Osteoblast (primary cell): ENCODE measurements around the gene SLC30A2. TPM values are rescaled to one million over a fixed set of nuclear protein-coding genes. Genes with fewer than 3 reads are reported as not detected.
A peak's percentile ranks its signal among the peaks of the same experiment; 100 is the strongest.

Experiments used
- DNase-seq: peaks from one replicate; pipeline ENCODE4 v3.0.0; 2011; ENCODE audit warnings: low spot score, mixed read lengths; ENCODE audit not compliant: insufficient read length; ENCODE audit errors: missing footprints
- H2AFZ ChIP-seq: 2 replicates; pipeline ENCODE4 v1.6.0; 2011; ENCODE audit warnings: mild to moderate bottlenecking, low read length
- H3K27ac ChIP-seq: 2 replicates; pipeline ENCODE4 v1.5.1; 2011; ENCODE audit warnings: mild to moderate bottlenecking, low read depth, low read length, moderate library complexity
- H3K27me3 ChIP-seq: 2 replicates; pipeline ENCODE4 v1.6.0; 2012; ENCODE audit warnings: mild to moderate bottlenecking, control low read depth, inconsistent platforms, low read length, moderate library complexity; ENCODE audit not compliant: insufficient read depth
- H3K36me3 ChIP-seq: 2 replicates; pipeline ENCODE4 v1.5.1; 2011; ENCODE audit warnings: mild to moderate bottlenecking, low read length, control low read depth, moderate library complexity; ENCODE audit not compliant: insufficient read depth
- H3K4me1 ChIP-seq: 2 replicates; pipeline ENCODE4 v1.5.1; 2011; ENCODE audit warnings: mild to moderate bottlenecking, low read length, control low read depth, moderate library complexity; ENCODE audit not compliant: insufficient read depth
- H3K4me2 ChIP-seq: 2 replicates; pipeline ENCODE4 v1.6.0; 2011; ENCODE audit warnings: mild to moderate bottlenecking, low read length; ENCODE audit not compliant: insufficient read depth
- H3K4me3 ChIP-seq: fragments of 200-600 bp; sonication (generic); 3 replicates; pipeline ENCODE4 v1.5.1; 2012; ENCODE audit warnings: mild to moderate bottlenecking, low read length, inconsistent platforms; ENCODE audit not compliant: insufficient read depth
- H3K79me2 ChIP-seq: 2 replicates; pipeline ENCODE4 v1.6.0; 2012; ENCODE audit warnings: mild to moderate bottlenecking, low read length, control low read depth, inconsistent platforms; ENCODE audit not compliant: insufficient read depth
- H3K9me3 ChIP-seq: 2 replicates; pipeline ENCODE4 v1.5.1; 2011; ENCODE audit warnings: low read depth, low read length, control low read depth
- H4K20me1 ChIP-seq: 2 replicates; pipeline ENCODE4 v1.6.0; 2012; ENCODE audit warnings: mild to moderate bottlenecking, low read length, control low read depth; ENCODE audit not compliant: insufficient read depth
- total RNA-seq: library from RNA; depleted of rRNA; stranded (reverse); fragments of >200 nt; gene quantifications from 2 replicates; pipeline ENCODE4 v1.2.3, GENCODE V29; 2012
- TF ChIP-seq, protein P1 (sequence below): IDR thresholded peaks from 2 replicates; pipeline ENCODE4 v1.5.1; 2011; ENCODE audit warnings: mild to moderate bottlenecking, low read depth, low read length, moderate library complexity; ENCODE audit errors: extremely low read depth

The SLC30A2 gene
- total RNA-seq, 1 donor, result not detected

DNA sequence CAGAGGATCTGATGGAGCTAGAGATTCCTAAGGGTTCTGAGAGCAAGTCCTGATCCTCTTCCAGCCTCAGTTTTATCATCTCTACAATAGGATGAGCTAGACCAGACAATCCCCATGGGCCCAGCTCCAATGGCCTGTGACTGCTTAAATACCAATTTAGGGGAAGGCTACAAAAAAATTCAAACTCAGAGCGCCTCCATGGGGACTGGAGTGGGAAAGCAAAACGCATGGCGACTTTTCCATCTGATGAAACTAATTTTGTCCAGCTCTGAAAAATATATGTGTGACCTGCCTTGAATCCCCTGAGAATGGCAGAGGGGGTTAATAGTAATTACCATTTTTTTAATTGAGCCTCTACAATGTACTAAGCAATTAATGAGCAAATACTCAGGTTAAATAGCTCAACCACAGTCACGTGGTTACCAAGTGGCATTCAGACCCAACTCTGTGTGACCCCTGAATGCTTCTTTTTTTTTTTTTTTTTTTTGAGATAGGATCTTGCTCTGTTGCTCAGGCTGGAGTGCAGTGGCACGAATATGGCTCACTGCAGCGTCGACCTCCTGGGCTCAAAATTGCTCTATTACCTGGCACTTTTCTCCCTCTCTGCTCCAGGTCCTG is 15.9 kb downstream of the SLC30A2 start:
- H3K36me3 ChIP-seq, result peaks cover 5% of the 10 kb centered on the region
- H3K27me3 ChIP-seq, result no peaks in the 10 kb centered on the region
- peaks cover 21% of the 10 kb centered on the region for H3K4me1 ChIP-seq
- TF ChIP-seq, protein P1, sequence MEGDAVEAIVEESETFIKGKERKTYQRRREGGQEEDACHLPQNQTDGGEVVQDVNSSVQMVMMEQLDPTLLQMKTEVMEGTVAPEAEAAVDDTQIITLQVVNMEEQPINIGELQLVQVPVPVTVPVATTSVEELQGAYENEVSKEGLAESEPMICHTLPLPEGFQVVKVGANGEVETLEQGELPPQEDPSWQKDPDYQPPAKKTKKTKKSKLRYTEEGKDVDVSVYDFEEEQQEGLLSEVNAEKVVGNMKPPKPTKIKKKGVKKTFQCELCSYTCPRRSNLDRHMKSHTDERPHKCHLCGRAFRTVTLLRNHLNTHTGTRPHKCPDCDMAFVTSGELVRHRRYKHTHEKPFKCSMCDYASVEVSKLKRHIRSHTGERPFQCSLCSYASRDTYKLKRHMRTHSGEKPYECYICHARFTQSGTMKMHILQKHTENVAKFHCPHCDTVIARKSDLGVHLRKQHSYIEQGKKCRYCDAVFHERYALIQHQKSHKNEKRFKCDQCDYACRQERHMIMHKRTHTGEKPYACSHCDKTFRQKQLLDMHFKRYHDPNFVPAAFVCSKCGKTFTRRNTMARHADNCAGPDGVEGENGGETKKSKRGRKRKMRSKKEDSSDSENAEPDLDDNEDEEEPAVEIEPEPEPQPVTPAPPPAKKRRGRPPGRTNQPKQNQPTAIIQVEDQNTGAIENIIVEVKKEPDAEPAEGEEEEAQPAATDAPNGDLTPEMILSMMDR, result no peak
- H4K20me1 ChIP-seq, result no peaks in the 10 kb centered on the region
- no peak overlapping the region for H2AFZ ChIP-seq
- no peak overlapping the region for H3K27ac ChIP-seq
- H3K4me2 ChIP-seq, result no peak overlapping the region
- no peak overlapping the region for H3K4me3 ChIP-seq
- peak; percentile 42 for DNase-seq
- H3K9me3 ChIP-seq, result no peaks in the 10 kb centered on the region
- H3K79me2 ChIP-seq, result no peaks in the 10 kb centered on the region

DNA sequence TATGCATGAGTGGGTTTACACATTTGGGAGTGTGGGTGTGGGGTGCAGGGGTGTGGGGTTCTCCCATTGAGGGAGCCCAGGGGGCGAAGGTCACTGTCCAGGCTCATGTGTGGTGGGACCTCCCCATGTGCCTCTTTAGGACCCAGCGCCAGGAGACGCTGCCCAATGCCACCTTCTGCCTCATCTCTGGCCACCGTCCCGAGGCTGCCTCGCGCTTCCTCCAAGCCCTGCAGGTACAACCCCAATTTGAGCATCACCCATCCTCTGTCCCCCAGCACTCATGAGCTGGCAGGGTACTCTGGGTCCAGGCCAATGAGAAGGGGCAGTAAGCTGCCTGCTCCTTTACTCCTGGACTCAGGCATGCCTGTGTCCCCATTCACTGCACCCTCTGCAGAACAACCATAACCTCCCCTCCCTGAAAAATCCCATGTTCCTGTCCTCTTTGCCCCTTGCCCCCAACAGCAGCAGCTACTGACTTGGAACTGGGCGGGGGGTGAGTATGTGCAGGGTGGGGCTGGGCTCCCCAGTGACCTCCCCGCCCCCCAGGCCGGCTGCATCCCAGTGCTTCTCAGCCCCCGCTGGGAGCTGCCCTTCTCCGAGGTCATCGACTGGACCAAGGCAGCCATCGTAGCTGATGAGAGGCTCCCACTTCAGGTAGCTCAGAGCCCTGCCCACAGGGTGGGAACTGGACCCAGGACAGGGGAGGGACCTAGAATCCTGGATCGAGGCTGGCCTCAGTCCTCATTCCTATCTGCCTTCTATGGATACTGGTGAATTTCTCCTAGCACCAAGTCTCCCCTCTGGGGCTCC is 16.7 kb downstream of the SLC30A2 start:
- Histone ChIP-seq H4K20me1 (no peaks in the 10 kb centered on the region), H3K27ac (no peak overlapping the region), H3K79me2 (peaks cover under 1% of the 10 kb centered on the region), H3K4me3 (no peak overlapping the region), H3K36me3 (peaks cover 5% of the 10 kb centered on the region), H3K4me1 (peaks cover 20% of the 10 kb centered on the region), H3K4me2 (no peak overlapping the region), H3K9me3 (no peaks in the 10 kb centered on the region), H3K27me3 (no peaks in the 10 kb centered on the region), H2AFZ (no peak overlapping the region)
- DNase-seq, result peak; percentile 80
- TF ChIP-seq, protein P1, result no peak

DNA sequence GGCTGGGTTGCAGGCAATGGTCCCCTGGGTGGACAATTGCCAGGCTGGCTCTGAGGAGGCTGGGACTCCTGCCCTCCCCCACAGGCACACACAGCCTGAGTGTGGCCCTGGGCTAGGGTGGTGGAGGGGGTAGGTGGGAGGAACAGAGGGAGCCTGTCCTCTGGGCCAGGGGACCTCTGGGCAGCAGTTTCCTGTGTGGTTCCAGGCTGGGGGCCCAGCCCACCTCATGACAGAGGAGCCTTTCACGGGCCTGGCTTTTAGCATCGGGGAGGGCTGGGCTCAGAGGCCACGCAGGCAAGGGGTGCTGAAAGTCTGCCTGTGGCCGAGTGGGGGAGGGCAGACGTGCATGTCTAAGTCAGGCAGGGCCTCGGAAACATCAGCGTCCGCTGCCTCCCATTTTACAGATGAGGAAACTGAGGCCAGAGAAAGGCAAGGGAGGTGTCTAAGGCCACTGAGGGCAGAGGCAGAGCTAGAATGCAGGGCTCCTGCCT is 17.4 kb downstream of the SLC30A2 start:
- no peak overlapping the region for H3K4me3 ChIP-seq
- H4K20me1 ChIP-seq, result no peaks in the 10 kb centered on the region
- peaks cover 3% of the 10 kb centered on the region for H3K79me2 ChIP-seq
- peaks cover 26% of the 10 kb centered on the region for H3K4me1 ChIP-seq
- TF ChIP-seq, protein P1, result no peak
- H3K9me3 ChIP-seq, result no peaks in the 10 kb centered on the region
- peak; percentile 30 for DNase-seq
- H3K36me3 ChIP-seq, result peaks cover 5% of the 10 kb centered on the region
- H3K4me2 ChIP-seq, result no peak overlapping the region
- no peak overlapping the region for H2AFZ ChIP-seq
- no peak overlapping the region for H3K27ac ChIP-seq
- no peaks in the 10 kb centered on the region for H3K27me3 ChIP-seq
